ENCODE results near the gene SLCO3A1. TPM values are rescaled to one million over a fixed set of nuclear protein-coding genes. Genes with fewer than 3 reads are reported as not detected.

SLCO3A1 gene
- total RNA-seq, 4 donors from 2014 or later = 10.9 to 18.1 (median 14.2) TPM

- DNase-seq = no peak
- no peaks in the 10 kb centered on the region for H3K36me3 ChIP-seq
- TF ChIP-seq CTCF (IDR thresholded peaks at IDR 0.05) = no peak
- no peaks in the 10 kb centered on the region for H3K9me3 ChIP-seq
- no peak overlapping the region for H3K4me3 ChIP-seq
- peaks cover 0 to 15% (median 8%) of the 10 kb centered on the region in 3 donors for H3K4me1 ChIP-seq
- WGBS, 2 donors = 26 to 39% methylated on average over 3 of the region's 3 CpGs
- H3K27me3 ChIP-seq = no peaks in the 10 kb centered on the region
- peak overlapping the region in 1 of 4 donors; percentile 18 for H3K27ac ChIP-seq
- intact Hi-C loops (cut with DNase I) = no loop called here
These were observed 139.4 kb downstream of the SLCO3A1 start for GRCh38 chr15:91992945-91993344.

DNA sequence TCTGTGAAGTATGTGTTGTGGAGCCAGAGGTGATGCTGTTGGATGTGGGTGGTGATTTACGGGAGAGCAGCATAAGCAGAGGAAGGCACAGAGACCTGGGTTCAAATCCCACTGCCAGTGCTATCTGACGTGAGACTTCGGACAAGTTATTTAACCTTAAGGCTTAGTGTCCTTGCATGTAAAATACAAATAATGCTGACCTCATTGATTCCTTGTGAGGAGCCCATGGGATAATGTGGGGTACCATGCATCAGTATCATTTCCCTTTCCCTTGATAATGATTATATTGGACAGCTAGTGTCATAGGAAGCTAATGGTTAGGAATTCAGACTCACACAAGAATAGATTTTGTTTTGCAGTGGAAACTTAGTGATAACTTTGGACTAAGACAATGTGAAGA lies 141.6 kb downstream of the SLCO3A1 start:
- intact Hi-C loops (cut with DNase I) = no loop called here
- Histone ChIP-seq H3K27ac (no peak overlapping the region), H3K4me1 (peaks cover 0 to 15% (median 5%) of the 10 kb centered on the region in 3 donors), H3K9me3 (no peaks in the 10 kb centered on the region), H3K36me3 (no peaks in the 10 kb centered on the region), H3K4me3 (no peak overlapping the region), H3K27me3 (no peaks in the 10 kb centered on the region)
- no peak for DNase-seq
- TF ChIP-seq POLR2A (IDR thresholded peaks at IDR 0.05) (no peak), CTCF (IDR thresholded peaks at IDR 0.05) (no peak)
- WGBS, 2 donors = 89 to 100% methylated on average over 3 of the region's 3 CpGs

DNA sequence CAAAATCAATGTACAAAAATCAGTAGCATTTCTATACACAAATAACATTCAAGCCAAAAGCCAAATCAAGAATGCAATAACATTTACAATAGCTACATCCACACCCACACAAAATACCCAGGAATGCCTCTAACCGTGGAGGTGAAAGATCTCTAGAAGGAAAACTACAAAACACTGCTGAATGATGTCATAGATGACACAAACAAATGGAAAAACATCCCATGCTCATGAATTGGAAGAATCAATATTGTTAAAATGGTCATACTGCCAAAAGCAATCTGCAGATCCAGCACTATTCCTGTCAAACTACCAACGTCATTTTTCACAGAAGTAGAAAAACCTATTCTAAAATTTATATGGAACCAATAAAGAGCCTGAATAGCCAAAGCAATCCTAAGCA lies 143.7 kb downstream of the SLCO3A1 start:
- TF ChIP-seq POLR2A (IDR thresholded peaks at IDR 0.05) (no peak), CTCF (IDR thresholded peaks at IDR 0.05) (no peak)
- peaks cover 0 to 19% (median 5%) of the 10 kb centered on the region in 3 donors for H3K4me1 ChIP-seq
- H3K27ac ChIP-seq = no peak overlapping the region
- no peak for DNase-seq
- H3K9me3 ChIP-seq = no peaks in the 10 kb centered on the region
- WGBS, 2 donors = 76 to 80% methylated on average over 2 of the region's 2 CpGs
- no peaks in the 10 kb centered on the region for H3K36me3 ChIP-seq
- H3K27me3 ChIP-seq = no peaks in the 10 kb centered on the region
- H3K4me3 ChIP-seq = no peak overlapping the region
- intact Hi-C loops (cut with DNase I) = no loop called here

DNA sequence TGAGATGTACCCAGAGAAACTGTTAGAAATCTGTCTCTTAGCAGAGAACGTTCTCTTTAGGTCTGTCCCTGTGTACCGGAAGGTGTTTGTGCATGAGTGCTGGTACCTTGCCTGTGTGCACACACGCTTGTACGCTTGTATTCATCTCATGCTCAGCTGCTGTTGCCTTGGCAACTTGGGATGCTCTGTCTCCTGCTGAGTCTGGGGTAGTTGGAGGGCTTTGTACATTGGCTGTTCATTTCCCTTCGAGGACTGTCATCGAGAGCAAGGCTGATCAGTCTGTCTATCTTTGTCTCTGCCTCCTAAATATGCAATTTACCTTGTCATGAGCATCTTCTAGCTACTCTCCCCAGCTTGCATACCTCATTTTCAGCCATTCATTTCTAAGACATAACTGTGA lies 147.2 kb downstream of the SLCO3A1 start:
- no peak for TF ChIP-seq POLR2A (IDR thresholded peaks at IDR 0.05)
- TF ChIP-seq CTCF (IDR thresholded peaks at IDR 0.05) = no peak
- intact Hi-C loops (cut with DNase I) = no loop called here
- DNase-seq = no peak
- WGBS, 2 donors = 87 to 91% methylated on average over 4 to 6 of the region's 6 CpGs
- Histone ChIP-seq H3K4me1 (peaks cover 0 to 3% (median 0%) of the 10 kb centered on the region in 3 donors), H3K9me3 (no peaks in the 10 kb centered on the region), H3K4me3 (no peak overlapping the region), H3K36me3 (no peaks in the 10 kb centered on the region), H3K27me3 (no peaks in the 10 kb centered on the region), H3K27ac (no peak overlapping the region)

DNA sequence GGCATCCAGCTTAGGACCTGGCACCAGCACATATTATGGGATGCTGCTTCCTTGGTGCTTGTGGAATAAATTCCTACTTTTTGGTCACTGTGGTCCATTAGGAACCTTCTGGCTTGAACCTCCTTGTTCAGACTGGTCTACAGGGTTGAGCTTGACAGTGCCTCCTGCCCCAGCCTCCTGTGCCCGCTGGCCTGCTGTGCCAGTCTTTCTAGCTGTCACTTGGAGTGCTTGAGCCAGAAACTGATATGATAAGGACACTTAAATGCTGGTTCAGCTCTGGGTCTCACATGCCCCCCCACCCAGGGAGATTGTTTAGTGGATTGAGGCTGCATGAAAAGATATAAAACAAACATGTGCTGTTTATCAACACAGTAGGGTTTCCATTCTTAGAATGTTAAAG lies 147.8 kb downstream of the SLCO3A1 start:
- Histone ChIP-seq H3K4me1 (peaks cover 0 to 3% (median 0%) of the 10 kb centered on the region in 3 donors), H3K36me3 (no peaks in the 10 kb centered on the region), H3K9me3 (no peaks in the 10 kb centered on the region), H3K27ac (no peak overlapping the region), H3K4me3 (no peak overlapping the region), H3K27me3 (no peaks in the 10 kb centered on the region)
- WGBS, 2 donors = 83 to 89% methylated on average over 1 of the region's 1 CpG
- no peak for TF ChIP-seq POLR2A (IDR thresholded peaks at IDR 0.05)
- TF ChIP-seq CTCF (IDR thresholded peaks at IDR 0.05) = no peak
- DNase-seq = no peak
- intact Hi-C loops (cut with DNase I) = no loop called here
